H9 (cell line): ENCODE results near the gene ARHGAP1. TPM values are rescaled to one million over a fixed set of nuclear protein-coding genes. Genes with fewer than 3 reads are reported as not detected.
A peak's percentile ranks its signal among the peaks of the same experiment; 100 is the strongest.

Source experiments
- DNase-seq: peaks from one replicate; pipeline ENCODE4 v3.0.0-alpha.2; 2017
- H2AFZ ChIP-seq: one replicate; pipeline ENCODE4 v1.6.1; 2013; ENCODE audit warnings: mild to moderate bottlenecking, low read length, control low read depth, moderate library complexity
- H2AK5ac ChIP-seq: 2 replicates; pipeline ENCODE4 v1.6.1; 2013; ENCODE audit warnings: low read length, control low read depth, mixed read lengths; ENCODE audit not compliant: insufficient read length
- H2BK120ac ChIP-seq: one replicate; pipeline ENCODE4 v1.6.1; 2013; ENCODE audit warnings: low read depth, mild to moderate bottlenecking, low read length, control low read depth, inconsistent platforms; ENCODE audit not compliant: poor library complexity, severe bottlenecking
- H2BK12ac ChIP-seq: 2 replicates; pipeline ENCODE4 v1.6.1; 2013; ENCODE audit warnings: low read length, control low read depth, mixed read lengths, low read depth; ENCODE audit not compliant: insufficient read length
- H2BK15ac ChIP-seq: 2 replicates; pipeline ENCODE4 v1.6.1; 2013; ENCODE audit warnings: low read depth, low read length, control low read depth
- H2BK20ac ChIP-seq: one replicate; pipeline ENCODE4 v1.6.1; 2013; ENCODE audit warnings: low read depth, mild to moderate bottlenecking, low read length, control low read depth, inconsistent platforms; ENCODE audit not compliant: poor library complexity, severe bottlenecking
- H2BK5ac ChIP-seq: 2 replicates; pipeline ENCODE4 v1.6.1; 2013; ENCODE audit warnings: low read length, control low read depth, mixed read lengths; ENCODE audit not compliant: insufficient read length
- H3K14ac ChIP-seq: 2 replicates; pipeline ENCODE4 v1.6.1; 2013; ENCODE audit warnings: low read length, control low read depth; ENCODE audit not compliant: insufficient read depth
- H3K18ac ChIP-seq: 2 replicates; pipeline ENCODE4 v1.6.1; 2013; ENCODE audit warnings: low read depth, mild to moderate bottlenecking, mixed read lengths, low read length, control low read depth; ENCODE audit not compliant: insufficient read length
- H3K23ac ChIP-seq: 2 replicates; pipeline ENCODE4 v1.6.1; 2013; ENCODE audit warnings: low read length, control low read depth, mixed read lengths, low read depth; ENCODE audit not compliant: insufficient read length
- H3K23me2 ChIP-seq: 2 replicates; pipeline ENCODE4 v1.6.1; 2013; ENCODE audit warnings: low read depth, mild to moderate bottlenecking, mixed read lengths, low read length, control low read depth; ENCODE audit not compliant: insufficient read length, poor library complexity, severe bottlenecking
- H3K27ac ChIP-seq: 2 replicates; pipeline ENCODE4 v1.5.1; 2013; ENCODE audit warnings: low read length, control low read depth, mixed read lengths, low read depth; ENCODE audit not compliant: insufficient read length
- H3K27me3 ChIP-seq: 2 replicates; pipeline ENCODE4 v1.6.1; 2013; ENCODE audit warnings: low read length, control low read depth, inconsistent platforms; ENCODE audit not compliant: insufficient read depth
- H3K4ac ChIP-seq: 2 replicates; pipeline ENCODE4 v1.6.1; 2013; ENCODE audit warnings: low read depth, mild to moderate bottlenecking, control low read depth, inconsistent platforms, low read length, moderate library complexity
- H3K4me1 ChIP-seq: 2 replicates; pipeline ENCODE4 v1.6.1; 2013; ENCODE audit warnings: low read length, control low read depth, inconsistent platforms; ENCODE audit not compliant: insufficient read depth
- H3K4me2 ChIP-seq: 2 replicates; pipeline ENCODE4 v1.6.1; 2013; ENCODE audit warnings: low read length, control low read depth, mixed read lengths; ENCODE audit not compliant: insufficient read length, insufficient read depth
- H3K56ac ChIP-seq: 2 replicates; pipeline ENCODE4 v1.6.1; 2013; ENCODE audit warnings: low read depth, mild to moderate bottlenecking, mixed read lengths, low read length, control low read depth; ENCODE audit not compliant: insufficient read length
- H3K79me1 ChIP-seq: 2 replicates; pipeline ENCODE4 v1.6.1; 2013; ENCODE audit warnings: low read depth, mild to moderate bottlenecking, moderate library complexity, low read length, control low read depth, inconsistent platforms; ENCODE audit not compliant: insufficient read depth, poor library complexity, severe bottlenecking
- H3K79me2 ChIP-seq: 2 replicates; pipeline ENCODE4 v1.6.1; 2013; ENCODE audit warnings: low read length, control low read depth, inconsistent platforms; ENCODE audit not compliant: insufficient read depth
- H3K9ac ChIP-seq: 2 replicates; pipeline ENCODE4 v1.6.1; 2013; ENCODE audit warnings: low read length, control low read depth, mixed read lengths; ENCODE audit not compliant: insufficient read length; ENCODE audit errors: extremely low read depth
- H3K9me3 ChIP-seq: one replicate; pipeline ENCODE4 v1.6.1; 2013; ENCODE audit warnings: low read depth, low read length, inconsistent platforms; ENCODE audit not compliant: control insufficient read depth
- H3T11ph ChIP-seq: one replicate; pipeline ENCODE4 v1.6.1; 2013; ENCODE audit warnings: mild to moderate bottlenecking, low read length, control low read depth, inconsistent platforms
- H4K20me1 ChIP-seq: one replicate; pipeline ENCODE4 v1.6.1; 2013; ENCODE audit not compliant: control insufficient read depth, insufficient read length, insufficient read depth
- H4K5ac ChIP-seq: 2 replicates; pipeline ENCODE4 v1.6.1; 2013; ENCODE audit warnings: low read depth, mild to moderate bottlenecking, mixed read lengths, low read length, control low read depth; ENCODE audit not compliant: insufficient read length
- H4K8ac ChIP-seq: replicated peaks from 2 replicates; pipeline ENCODE4 v1.6.1; 2013; ENCODE audit warnings: low read length, control low read depth, mixed read lengths, low read depth; ENCODE audit not compliant: insufficient read length
- H4K91ac ChIP-seq: 2 replicates; pipeline ENCODE4 v1.6.1; 2013; ENCODE audit warnings: low read depth, mild to moderate bottlenecking, moderate library complexity, mixed read lengths, low read length, control low read depth; ENCODE audit not compliant: insufficient read length
- H3K27ac Mint-ChIP-seq, 3 experiments: 2 replicates in 2 of 3; 3 replicates in 1 of 3; pipeline ENCODE4 v1.8.0; 2020 to 2021; ENCODE audit warnings: mixed read lengths in 3 of 3, mild to moderate bottlenecking in 1 of 3, moderate library complexity in 1 of 3
- H3K27me3 Mint-ChIP-seq: 2 replicates; pipeline ENCODE4 v1.8.0; 2021; ENCODE audit warnings: low read depth, mild to moderate bottlenecking, moderate library complexity, mixed read lengths
- H3K36me3 Mint-ChIP-seq, 3 experiments: 2 replicates in 2 of 3; 3 replicates in 1 of 3; pipeline ENCODE4 v1.8.0; 2020 to 2021; ENCODE audit warnings: low read depth in 3 of 3, mixed read lengths in 3 of 3; ENCODE audit not compliant: insufficient read depth in 1 of 3
- H3K4me1 Mint-ChIP-seq, 2 experiments: 2 replicates each; pipeline ENCODE4 v1.8.0; 2020; ENCODE audit warnings: mixed read lengths in 2 of 2
- H3K4me3 Mint-ChIP-seq, 2 experiments: 2 replicates in 1 of 2; 3 replicates in 1 of 2; pipeline ENCODE4 v1.8.0; 2020 to 2021; ENCODE audit warnings: mild to moderate bottlenecking in 2 of 2, mixed read lengths in 2 of 2, moderate library complexity in 1 of 2
- H3K9me3 Mint-ChIP-seq, 2 experiments: 2 replicates in 1 of 2; 3 replicates in 1 of 2; pipeline ENCODE4 v1.8.0; 2020; ENCODE audit warnings: mild to moderate bottlenecking in 2 of 2, mixed read lengths in 2 of 2, moderate library complexity in 1 of 2
- CTCF ChIP-seq: fragments of 200-600 bp; sonication (generic); conservative IDR thresholded peaks from 3 replicates; pipeline ENCODE4 v1.8.0; 2021; ENCODE audit warnings: antibody characterized with exemption, mild to moderate bottlenecking
- WGBS: extraction: QIAGEN DNeasy Blood & Tissue Kit; methylation state at CpG from one replicate; pipeline ENCODE4 v1.1.7; 2013; ENCODE audit warnings: missing lambda C conversion rate, low lambda C conversion rate, mixed read lengths; ENCODE audit not compliant: insufficient read length; ENCODE audit errors: extremely low coverage; 5-methylcytosine and 5-hydroxymethylcytosine counted together
- total RNA-seq: library from RNA; stranded (reverse); gene quantifications from 2 replicates; pipeline ENCODE4 v1.2.1, GENCODE V29; 2021

The ARHGAP1 gene
- total RNA-seq, 1 experiment from 2014 or later = 45.3 TPM

GRCh38 chr11:46697723-46698122, 2.7 kb downstream of the ARHGAP1 start:
- Histone ChIP-seq H3K18ac (no peak overlapping the region), H2AK5ac (no peak overlapping the region), H2BK12ac (no peak overlapping the region), H2AFZ (no peak overlapping the region), H3K23me2 (peaks cover 3% of the 10 kb centered on the region), H3K79me2 (peaks cover 6% of the 10 kb centered on the region; the same call in 1 of the 2 replicates), H3K4me1 (no peaks in the 10 kb centered on the region), H2BK20ac (no peak overlapping the region), H3K23ac (no peak overlapping the region), H3T11ph (no peak overlapping the region), H4K8ac (no peak overlapping the region), H3K27me3 (no peaks in the 10 kb centered on the region), H3K27ac (no peak overlapping the region), H3K14ac (no peak overlapping the region), H3K9ac (no peak overlapping the region), H3K79me1 (no peaks in the 10 kb centered on the region), H4K91ac (no peak overlapping the region), H2BK15ac (no peak overlapping the region), H2BK120ac (no peak overlapping the region), H3K4ac (no peak overlapping the region), H2BK5ac (no peak overlapping the region), H4K20me1 (no peaks in the 10 kb centered on the region), H3K9me3 (no peaks in the 10 kb centered on the region), H4K5ac (no peak overlapping the region), H3K4me2 (no peak overlapping the region), H3K56ac (no peak overlapping the region)
- no peak for TF ChIP-seq CTCF
- no peaks in the 10 kb centered on the region for H3K27me3 Mint-ChIP-seq
- WGBS = no CpG with 5 or more reads among the region's 2 CpGs
- H3K27ac Mint-ChIP-seq = peak overlapping the region; percentile 0 to 74 (median 8); a peak in 4 of 7 replicates
- H3K4me1 Mint-ChIP-seq = peaks cover 15 to 19% of the 10 kb centered on the region in 2 experiments
- H3K4me3 Mint-ChIP-seq = peak overlapping the region in 1 of 2 experiments; percentile 34; a peak in 2 of 5 replicates
- H3K9me3 Mint-ChIP-seq = no peaks in the 10 kb centered on the region
- peaks cover 7 to 25% (median 25%) of the 10 kb centered on the region in 3 experiments; a peak in 6 of 7 replicates for H3K36me3 Mint-ChIP-seq
- DNase-seq = no peak
